GM12873 (cell line): Measurements from ENCODE around the gene SCLY.

ENCODE experiments used
- CTCF ChIP-seq: IDR thresholded peaks from 2 replicates; pipeline ENCODE4 v1.5.1; 2012; ENCODE audit warnings: low read depth, mild to moderate bottlenecking, moderate library complexity, low read length, control low read depth; ENCODE audit not compliant: insufficient read depth; ENCODE audit errors: missing control alignments

The SCLY gene

GRCh38 chr2:238096311-238097011, 35.7 kb downstream of the SCLY start:
- TF ChIP-seq CTCF, result no peak

- TF ChIP-seq CTCF, result no peak
These were observed 36.6 kb downstream of the SCLY start for GRCh38 chr2:238097201-238097987.

- no peak for TF ChIP-seq CTCF
These were observed 37.4 kb downstream of the SCLY start for GRCh38 chr2:238097988-238098871.

GRCh38 chr2:238098901-238099713, 38.3 kb downstream of the SCLY start:
- TF ChIP-seq CTCF, result no peak

GRCh38 chr2:238099714-238100048, 38.9 kb downstream of the SCLY start:
- TF ChIP-seq CTCF, result no peak

GRCh38 chr2:238100049-238100820, 39.4 kb downstream of the SCLY start, which contains the start of gene ESPNL:
TSS of gene ESPNL (plus strand) at chr2:238100340. CDS start at chr2:238100420, 80 bp downstream.
- TF ChIP-seq CTCF, result no peak
